ENCODE data around the gene PRR11. TPM values are rescaled to one million over a fixed set of nuclear protein-coding genes. Genes with fewer than 3 reads are reported as not detected.

Gene PRR11
- total and polyA plus RNA-seq, 2 of the 8 experiments (the other 6 are each of a cell fraction or from before 2014, with no cell fraction given) = 32.7 to 83.0 TPM

DNA sequence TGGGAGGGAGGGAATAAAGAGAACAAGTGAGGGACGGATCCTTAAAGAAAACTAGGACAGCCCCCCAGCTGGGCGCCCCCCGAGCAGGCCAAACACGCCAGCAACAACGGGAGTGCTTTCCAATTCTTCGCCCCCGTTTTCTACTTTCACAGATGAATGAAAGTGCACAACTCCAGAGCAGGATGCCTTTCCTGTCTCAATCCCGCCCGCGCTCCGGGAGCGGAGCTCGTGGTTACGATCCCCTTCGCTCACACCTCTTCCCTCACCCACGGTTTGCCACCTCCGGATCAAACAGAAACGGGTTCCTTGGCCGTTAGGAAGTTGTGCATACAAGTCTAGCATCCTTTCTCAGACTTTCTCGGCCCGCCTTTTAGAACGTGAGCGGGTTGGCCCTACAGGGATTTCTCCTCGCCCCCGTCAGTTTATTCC lies 1.2 kb upstream of the PRR11 start (continued):
- TF ChIP-seq, protein P1, sequence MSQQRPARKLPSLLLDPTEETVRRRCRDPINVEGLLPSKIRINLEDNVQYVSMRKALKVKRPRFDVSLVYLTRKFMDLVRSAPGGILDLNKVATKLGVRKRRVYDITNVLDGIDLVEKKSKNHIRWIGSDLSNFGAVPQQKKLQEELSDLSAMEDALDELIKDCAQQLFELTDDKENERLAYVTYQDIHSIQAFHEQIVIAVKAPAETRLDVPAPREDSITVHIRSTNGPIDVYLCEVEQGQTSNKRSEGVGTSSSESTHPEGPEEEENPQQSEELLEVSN (IDR thresholded peaks at IDR 0.05) = no peak
- TF ChIP-seq, protein P2, sequence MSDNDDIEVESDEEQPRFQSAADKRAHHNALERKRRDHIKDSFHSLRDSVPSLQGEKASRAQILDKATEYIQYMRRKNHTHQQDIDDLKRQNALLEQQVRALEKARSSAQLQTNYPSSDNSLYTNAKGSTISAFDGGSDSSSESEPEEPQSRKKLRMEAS (IDR thresholded peaks at IDR 0.05) = peak; percentile 44; the same call in 1 of the 2 replicates
- TF ChIP-seq TAF1 (IDR thresholded peaks at IDR 0.05; ENCODE audit: low read depth, low read length) (peak; percentile 23; the same call in 1 of the 2 replicates), GTF2F1 (IDR thresholded peaks at IDR 0.05; ENCODE audit: borderline replicate concordance, low read depth, low read length) (no peak), RFX5 (IDR thresholded peaks at IDR 0.05; ENCODE audit: borderline replicate concordance, low read depth, low read length) (no peak), TEAD4 (IDR thresholded peaks at IDR 0.05; ENCODE audit: low read depth, low read length) (no peak), NRF1 (IDR thresholded peaks at IDR 0.05; ENCODE audit: low read depth, low read length) (no peak), POLR2AphosphoS5 (IDR thresholded peaks at IDR 0.05; ENCODE audit: low read depth, low read length) (peak; percentile 79), ATF3 (IDR thresholded peaks at IDR 0.05; ENCODE audit: insufficient read depth, low read depth, low read length) (no peak), KDM1A (IDR thresholded peaks at IDR 0.05; ENCODE audit: borderline replicate concordance, low read length) (no peak)

Measured in H1 (cell line).